HepG2 (cell line): ENCODE data around the gene JMJD6. TPM values are rescaled to one million over a fixed set of nuclear protein-coding genes. Genes with fewer than 3 reads are reported as not detected.

ENCODE experiments used
- ARHGAP35 ChIP-seq: sonication (generic); formaldehyde crosslinking; IDR thresholded peaks from 2 replicates; pipeline ENCODE4 v1.9.0; 2022; ENCODE audit warnings: mild to moderate bottlenecking, inconsistent platforms, moderate library complexity, missing genetic modification reagents, borderline replicate concordance
- DMTF1 ChIP-seq: sonication (generic); formaldehyde crosslinking; IDR thresholded peaks from 2 replicates; pipeline ENCODE4 v1.4.0; 2020; ENCODE audit warnings: mild to moderate bottlenecking, missing genetic modification reagents
- FOXC1 ChIP-seq: sonication (generic); formaldehyde crosslinking; IDR thresholded peaks from 2 replicates; pipeline ENCODE4 v1.8.0; 2022; ENCODE audit warnings: mild to moderate bottlenecking, missing genetic modification reagents, borderline replicate concordance
- GABPB1 ChIP-seq: IDR thresholded peaks from 2 replicates; pipeline ENCODE4 v1.6.1; 2016; ENCODE audit warnings: mild to moderate bottlenecking, missing genetic modification reagents, moderate library complexity, missing compliant biosample characterization
- PITX1 ChIP-seq: sonication (generic); formaldehyde crosslinking; IDR thresholded peaks from 2 replicates; pipeline ENCODE4 v1.5.1; 2020; ENCODE audit warnings: mild to moderate bottlenecking, missing genetic modification reagents
- SALL2 ChIP-seq: sonication (generic); formaldehyde crosslinking; IDR thresholded peaks from 2 replicates; pipeline ENCODE4 v1.8.1; 2023; ENCODE audit warnings: mild to moderate bottlenecking, missing genetic modification reagents, inconsistent platforms
- SOX13 ChIP-seq, 3 experiments: fragments of 450-650 bp in 1 of 3; sonication (generic) in 1 of 3; formaldehyde crosslinking in 1 of 3; IDR thresholded peaks in 2 of 3; conservative IDR thresholded peaks in 1 of 3; 2 replicates each; pipeline versions ENCODE4 v1.5.0 to v1.6.1; 2016 to 2020; ENCODE audit warnings: antibody characterized with exemption in 1 of 3, mild to moderate bottlenecking in 1 of 3, missing compliant biosample characterization in 1 of 3, missing genetic modification reagents in 1 of 3, moderate library complexity in 1 of 3
- ZBTB3 ChIP-seq: sonication (generic); formaldehyde crosslinking; IDR thresholded peaks from 2 replicates; pipeline ENCODE4 v1.4.0; 2020; ENCODE audit warnings: low read depth, mild to moderate bottlenecking, moderate library complexity, missing genetic modification reagents, borderline replicate concordance
- ZNF205 ChIP-seq: IDR thresholded peaks from 2 replicates; pipeline ENCODE4 v1.6.1; 2018; ENCODE audit warnings: missing biosample characterization, missing genetic modification reagents
- ZNF225 ChIP-seq: sonication (generic); formaldehyde crosslinking; IDR thresholded peaks from 2 replicates; pipeline ENCODE4 v1.4.0; 2020; ENCODE audit warnings: mild to moderate bottlenecking, missing genetic modification reagents
- ZNF253 ChIP-seq: sonication (generic); formaldehyde crosslinking; IDR thresholded peaks from 2 replicates; pipeline ENCODE4 v1.8.0; 2022; ENCODE audit warnings: mild to moderate bottlenecking, missing genetic modification reagents, borderline replicate concordance
- ZNF343 ChIP-seq: sonication (generic); formaldehyde crosslinking; IDR thresholded peaks from 2 replicates; pipeline ENCODE4 v1.4.0; 2020; ENCODE audit warnings: mild to moderate bottlenecking, missing genetic modification reagents
- ZNF589 ChIP-seq: sonication (generic); formaldehyde crosslinking; conservative IDR thresholded peaks from 2 replicates; pipeline ENCODE4 v1.8.0; 2022; ENCODE audit warnings: mild to moderate bottlenecking, moderate library complexity, missing genetic modification reagents
- ZNF792 ChIP-seq: IDR thresholded peaks from 2 replicates; pipeline ENCODE4 v1.6.1; 2016
- ZNF839 ChIP-seq: sonication (generic); formaldehyde crosslinking; IDR thresholded peaks from 2 replicates; pipeline ENCODE4 v1.4.0; 2020; ENCODE audit warnings: missing genetic modification reagents, mild to moderate bottlenecking, borderline replicate concordance
- ZNF841 ChIP-seq: sonication (generic); formaldehyde crosslinking; IDR thresholded peaks from 2 replicates; pipeline ENCODE4 v1.8.1; 2023; ENCODE audit warnings: missing genetic modification reagents, borderline replicate concordance
- polyA plus RNA-seq, 8 experiments: library from polyadenylated mRNA; depleted of rRNA in 3 of 8; stranded (reverse) in 7 of 8; unstranded in 1 of 8; fragments of >200 nt; fragmentation: Illumina TruSeq in 4 of 8; extraction: Trizol in 4 of 8; gene quantifications; 2 replicates each; pipeline versions ENCODE4 v1.2.1 to v1.2.3, GENCODE V29; 2011 to 2016; ENCODE audit warnings: low read depth in 4 of 8, missing spikeins in 1 of 8, mixed read lengths in 1 of 8; ENCODE audit not compliant: insufficient read depth in 1 of 8
- total RNA-seq, 5 experiments: library from RNA; depleted of rRNA; stranded (reverse); fragments of >200 nt; fragmentation: Illumina TruSeq; extraction: Trizol; gene quantifications; 2 replicates each; pipeline ENCODE4 v1.2.3, GENCODE V29; 2016; ENCODE audit warnings: low read depth in 1 of 5
- TF ChIP-seq, protein P1 (sequence below): sonication (generic); formaldehyde crosslinking; IDR thresholded peaks from 2 replicates; pipeline ENCODE4 v1.4.0; 2020; ENCODE audit warnings: missing genetic modification reagents, mild to moderate bottlenecking, borderline replicate concordance
- TF ChIP-seq, protein P2 (sequence below): sonication (generic); formaldehyde crosslinking; IDR thresholded peaks from 2 replicates; pipeline ENCODE4 v1.9.0; 2021; ENCODE audit warnings: missing genetic modification reagents, borderline replicate concordance
- TF ChIP-seq, protein P3 (sequence below): sonication (generic); formaldehyde crosslinking; IDR thresholded peaks from 2 replicates; pipeline ENCODE4 v1.4.0; 2020; ENCODE audit warnings: missing genetic modification reagents, borderline replicate concordance

The JMJD6 gene
- total and polyA plus RNA-seq, 2 of the 13 experiments (the other 11 are each of a cell fraction or from before 2014, with no cell fraction given) = 33.6 to 41.0 TPM

DNA sequence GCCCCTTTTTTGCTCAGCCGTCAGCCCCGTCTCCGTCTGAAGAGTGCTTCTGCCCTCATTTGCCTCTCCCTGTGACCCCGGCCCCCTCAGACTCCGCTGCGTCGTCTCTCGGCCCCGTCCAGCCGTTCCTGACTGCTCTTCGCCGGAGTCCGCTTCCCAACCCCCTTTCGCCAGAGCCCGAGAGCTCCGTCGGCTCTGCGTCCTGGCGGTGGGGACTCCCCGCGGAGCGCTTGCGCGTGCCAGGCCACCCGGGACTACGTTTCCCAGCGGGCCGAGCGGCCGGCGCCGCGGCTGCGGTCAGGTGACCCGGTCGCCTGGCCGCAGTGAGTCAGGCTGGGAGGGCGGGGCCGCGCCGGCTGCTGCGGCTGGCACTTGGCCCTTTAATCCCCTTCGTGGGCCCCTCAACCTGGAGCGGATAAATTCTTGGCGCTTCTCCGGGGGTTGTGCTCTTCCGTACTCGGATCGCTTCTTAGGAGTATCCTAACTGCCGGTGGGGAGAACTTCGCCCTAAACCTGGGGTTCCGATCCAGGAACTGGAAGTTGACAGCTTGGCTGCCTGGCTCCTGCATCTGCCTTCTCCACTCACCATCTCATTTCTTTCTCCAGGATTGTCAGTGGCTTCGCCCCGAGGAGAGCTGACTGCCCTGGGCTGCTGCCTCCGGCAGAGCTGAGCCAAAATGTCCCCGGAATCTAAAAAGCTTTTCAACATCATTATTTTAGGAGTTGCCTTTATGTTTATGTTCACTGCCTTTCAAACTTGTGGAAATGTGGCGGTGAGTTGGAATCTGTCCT lies 11.5 kb upstream of the JMJD6 start, which contains the start of gene MFSD11 (continued):
- peak; percentile 56; the same call in 1 of the 2 replicates for TF ChIP-seq FOXC1 (CRISPR knock-in tag)
- 0 out of 2 replicates have a peak, but pooled peaks have one; percentile 72 for TF ChIP-seq ZNF839
- TF ChIP-seq ZNF589 (CRISPR knock-in tag) = peak; percentile 66; the same call in 1 of the 2 replicates
- no peak for TF ChIP-seq ZNF841
- no peak; the same call in 1 of the 2 replicates for TF ChIP-seq ARHGAP35 (CRISPR knock-in tag)
- no peak for TF ChIP-seq SALL2
- TF ChIP-seq ZNF225 (CRISPR knock-in tag) = peak; percentile 59; the same call in 1 of the 2 replicates
- no peak for TF ChIP-seq ZNF253 (CRISPR knock-in tag)
- peak; percentile 66; the same call in 1 of the 2 replicates for TF ChIP-seq PITX1 (CRISPR knock-in tag)
- TF ChIP-seq, protein P1, sequence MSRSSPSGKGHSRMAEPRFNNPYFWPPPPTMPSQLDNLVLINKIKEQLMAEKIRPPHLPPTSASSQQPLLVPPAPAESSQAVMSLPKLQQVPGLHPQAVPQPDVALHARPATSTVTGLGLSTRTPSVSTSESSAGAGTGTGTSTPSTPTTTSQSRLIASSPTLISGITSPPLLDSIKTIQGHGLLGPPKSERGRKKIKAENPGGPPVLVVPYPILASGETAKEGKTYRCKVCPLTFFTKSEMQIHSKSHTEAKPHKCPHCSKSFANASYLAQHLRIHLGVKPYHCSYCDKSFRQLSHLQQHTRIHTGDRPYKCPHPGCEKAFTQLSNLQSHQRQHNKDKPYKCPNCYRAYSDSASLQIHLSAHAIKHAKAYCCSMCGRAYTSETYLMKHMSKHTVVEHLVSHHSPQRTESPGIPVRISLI = peak; percentile 84; the same call in 1 of the 2 replicates
- TF ChIP-seq, protein P2, sequence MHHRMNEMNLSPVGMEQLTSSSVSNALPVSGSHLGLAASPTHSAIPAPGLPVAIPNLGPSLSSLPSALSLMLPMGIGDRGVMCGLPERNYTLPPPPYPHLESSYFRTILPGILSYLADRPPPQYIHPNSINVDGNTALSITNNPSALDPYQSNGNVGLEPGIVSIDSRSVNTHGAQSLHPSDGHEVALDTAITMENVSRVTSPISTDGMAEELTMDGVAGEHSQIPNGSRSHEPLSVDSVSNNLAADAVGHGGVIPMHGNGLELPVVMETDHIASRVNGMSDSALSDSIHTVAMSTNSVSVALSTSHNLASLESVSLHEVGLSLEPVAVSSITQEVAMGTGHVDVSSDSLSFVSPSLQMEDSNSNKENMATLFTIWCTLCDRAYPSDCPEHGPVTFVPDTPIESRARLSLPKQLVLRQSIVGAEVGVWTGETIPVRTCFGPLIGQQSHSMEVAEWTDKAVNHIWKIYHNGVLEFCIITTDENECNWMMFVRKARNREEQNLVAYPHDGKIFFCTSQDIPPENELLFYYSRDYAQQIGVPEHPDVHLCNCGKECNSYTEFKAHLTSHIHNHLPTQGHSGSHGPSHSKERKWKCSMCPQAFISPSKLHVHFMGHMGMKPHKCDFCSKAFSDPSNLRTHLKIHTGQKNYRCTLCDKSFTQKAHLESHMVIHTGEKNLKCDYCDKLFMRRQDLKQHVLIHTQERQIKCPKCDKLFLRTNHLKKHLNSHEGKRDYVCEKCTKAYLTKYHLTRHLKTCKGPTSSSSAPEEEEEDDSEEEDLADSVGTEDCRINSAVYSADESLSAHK = no peak
- TF ChIP-seq GABPB1 = peak; percentile 46; the same call in 1 of the 2 replicates
- TF ChIP-seq SOX13 (IDR thresholded peaks at IDR 0.05) = 0 out of 2 replicates have a peak, but pooled peaks have one; percentile 5
- peak in 1 of 2 experiments; percentile 64; a peak in 2 of 4 replicates for TF ChIP-seq SOX13 (CRISPR knock-in tag; conservative IDR thresholded peaks at IDR 0.05 in 1 of 2, IDR thresholded peaks at IDR 0.05 in 1 of 2)
- TF ChIP-seq ZNF343 (CRISPR knock-in tag) = peak; percentile 93; the same call in 1 of the 2 replicates
- TF ChIP-seq ZBTB3 (CRISPR knock-in tag) = no peak
- peak; percentile 67; the same call in 1 of the 2 replicates for TF ChIP-seq ZNF205 (CRISPR knock-in tag)
- 0 out of 2 replicates have a peak, but pooled peaks have one; percentile 29 for TF ChIP-seq DMTF1 (CRISPR knock-in tag)
- peak; percentile 72 for TF ChIP-seq ZNF792 (CRISPR knock-in tag)
- TF ChIP-seq, protein P3, sequence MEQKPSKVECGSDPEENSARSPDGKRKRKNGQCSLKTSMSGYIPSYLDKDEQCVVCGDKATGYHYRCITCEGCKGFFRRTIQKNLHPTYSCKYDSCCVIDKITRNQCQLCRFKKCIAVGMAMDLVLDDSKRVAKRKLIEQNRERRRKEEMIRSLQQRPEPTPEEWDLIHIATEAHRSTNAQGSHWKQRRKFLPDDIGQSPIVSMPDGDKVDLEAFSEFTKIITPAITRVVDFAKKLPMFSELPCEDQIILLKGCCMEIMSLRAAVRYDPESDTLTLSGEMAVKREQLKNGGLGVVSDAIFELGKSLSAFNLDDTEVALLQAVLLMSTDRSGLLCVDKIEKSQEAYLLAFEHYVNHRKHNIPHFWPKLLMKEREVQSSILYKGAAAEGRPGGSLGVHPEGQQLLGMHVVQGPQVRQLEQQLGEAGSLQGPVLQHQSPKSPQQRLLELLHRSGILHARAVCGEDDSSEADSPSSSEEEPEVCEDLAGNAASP (CRISPR knock-in tag) = peak; percentile 51; the same call in 1 of the 2 replicates
